Heart left ventricle (tissue), 13 donors: Measurements from ENCODE around the gene IL36B.

Experiments used
- POLR2A ChIP-seq, 2 donors: fragments of 450-650 bp; IDR thresholded peaks; one replicate each; pipeline ENCODE4 v1.6.1; 2017; ENCODE audit warnings: antibody characterized with exemption in 2 of 2, mild to moderate bottlenecking in 2 of 2, moderate library complexity in 2 of 2
- TF ChIP-seq, protein P1 (sequence below), 12 donors: fragments of 200-600 bp; sonication (generic) in 4 of 12; IDR thresholded peaks; one replicate each; pipeline versions ENCODE4 v1.5.0 to v1.8.0; 2018 to 2022; ENCODE audit warnings: antibody characterized with exemption in 12 of 12, mild to moderate bottlenecking in 5 of 12
- donor health status: ischemic (EF 13 %, LVEDD 7.1; RV severe dilation, severe dysfunction).
- donor health status: DM: no; HTN: yes; CAD: no.
- donor health status: DM: no; HTN: no; CAD: no.
- donor health status: ischemic (EF 25% LVEDD 6.9; RV normal size, moderate dysfunction).
- donor health status: ischemic (EF 25% LVEDD 5.7; RV mildly dilated, moderate dysfunction).
- donor health status: ischemic (EF 35%, LVEDD 5.7; RV mildly dilated, moderate dysfunction).
- donor health status: nonischemic (EF 11% LVEDD 7.7; RV severe dilation, severe dysfunction).
- donor health status: DM: yes; HTN: yes; CAD: no.
- donor health status: PGD.
- donor health status: ischemic (EF 29% LVEDD 5.4; RV normal size, mild dysfunction).
- donor health status: nonischemic (EF 23%, LVEDD 6.1; RV moderate dilation, normal function).

DNA sequence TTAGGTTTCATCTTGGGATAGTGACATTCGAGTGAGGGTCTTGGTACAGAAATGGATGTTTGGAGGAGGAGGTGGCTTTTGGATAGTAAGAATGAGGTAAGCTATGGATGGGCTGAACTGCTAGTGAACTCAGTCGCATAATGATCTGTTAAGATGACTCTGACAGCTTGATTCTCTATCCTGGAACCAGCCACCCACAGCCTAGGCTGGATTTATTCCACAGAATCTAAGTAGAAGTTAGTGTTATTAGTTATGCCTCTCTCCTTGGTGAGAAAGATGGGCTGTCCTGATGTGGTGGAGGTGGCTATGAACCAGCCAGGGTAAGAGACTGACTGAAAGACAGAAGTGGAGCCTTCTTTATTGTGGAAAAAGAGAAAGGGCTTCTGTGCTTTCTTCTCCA is 25.0 kb downstream of the IL36B start:
- TF ChIP-seq, protein P1, sequence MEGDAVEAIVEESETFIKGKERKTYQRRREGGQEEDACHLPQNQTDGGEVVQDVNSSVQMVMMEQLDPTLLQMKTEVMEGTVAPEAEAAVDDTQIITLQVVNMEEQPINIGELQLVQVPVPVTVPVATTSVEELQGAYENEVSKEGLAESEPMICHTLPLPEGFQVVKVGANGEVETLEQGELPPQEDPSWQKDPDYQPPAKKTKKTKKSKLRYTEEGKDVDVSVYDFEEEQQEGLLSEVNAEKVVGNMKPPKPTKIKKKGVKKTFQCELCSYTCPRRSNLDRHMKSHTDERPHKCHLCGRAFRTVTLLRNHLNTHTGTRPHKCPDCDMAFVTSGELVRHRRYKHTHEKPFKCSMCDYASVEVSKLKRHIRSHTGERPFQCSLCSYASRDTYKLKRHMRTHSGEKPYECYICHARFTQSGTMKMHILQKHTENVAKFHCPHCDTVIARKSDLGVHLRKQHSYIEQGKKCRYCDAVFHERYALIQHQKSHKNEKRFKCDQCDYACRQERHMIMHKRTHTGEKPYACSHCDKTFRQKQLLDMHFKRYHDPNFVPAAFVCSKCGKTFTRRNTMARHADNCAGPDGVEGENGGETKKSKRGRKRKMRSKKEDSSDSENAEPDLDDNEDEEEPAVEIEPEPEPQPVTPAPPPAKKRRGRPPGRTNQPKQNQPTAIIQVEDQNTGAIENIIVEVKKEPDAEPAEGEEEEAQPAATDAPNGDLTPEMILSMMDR (IDR thresholded peaks at IDR 0.05) = no peak
- TF ChIP-seq POLR2A (IDR thresholded peaks at IDR 0.05) = no peak
